Measurements from ENCODE around the gene NECTIN4.

GRCh38 chr1:161121834-161122233, 32.5 kb upstream of the NECTIN4 start:
- TF ChIP-seq, protein P1, sequence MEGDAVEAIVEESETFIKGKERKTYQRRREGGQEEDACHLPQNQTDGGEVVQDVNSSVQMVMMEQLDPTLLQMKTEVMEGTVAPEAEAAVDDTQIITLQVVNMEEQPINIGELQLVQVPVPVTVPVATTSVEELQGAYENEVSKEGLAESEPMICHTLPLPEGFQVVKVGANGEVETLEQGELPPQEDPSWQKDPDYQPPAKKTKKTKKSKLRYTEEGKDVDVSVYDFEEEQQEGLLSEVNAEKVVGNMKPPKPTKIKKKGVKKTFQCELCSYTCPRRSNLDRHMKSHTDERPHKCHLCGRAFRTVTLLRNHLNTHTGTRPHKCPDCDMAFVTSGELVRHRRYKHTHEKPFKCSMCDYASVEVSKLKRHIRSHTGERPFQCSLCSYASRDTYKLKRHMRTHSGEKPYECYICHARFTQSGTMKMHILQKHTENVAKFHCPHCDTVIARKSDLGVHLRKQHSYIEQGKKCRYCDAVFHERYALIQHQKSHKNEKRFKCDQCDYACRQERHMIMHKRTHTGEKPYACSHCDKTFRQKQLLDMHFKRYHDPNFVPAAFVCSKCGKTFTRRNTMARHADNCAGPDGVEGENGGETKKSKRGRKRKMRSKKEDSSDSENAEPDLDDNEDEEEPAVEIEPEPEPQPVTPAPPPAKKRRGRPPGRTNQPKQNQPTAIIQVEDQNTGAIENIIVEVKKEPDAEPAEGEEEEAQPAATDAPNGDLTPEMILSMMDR (IDR thresholded peaks at IDR 0.05): no peak
- TF ChIP-seq EZH2 (IDR thresholded peaks at IDR 0.05): no peak

Measured in neural progenitor cell (in vitro differentiated cells).